Liver (tissue), 9 donors: ENCODE data around the gene XKR8. TPM values are rescaled to one million over a fixed set of nuclear protein-coding genes. Genes with fewer than 3 reads are reported as not detected.
"Not testable (repeated sequence)": the region's sequence is repeated elsewhere in the genome, so short reads cannot be mapped to it uniquely, and the experiment has no call there.

ENCODE experiments used
- DNase-seq: peaks from one replicate; pipeline ENCODE4 v3.0.0-alpha.2; 2017; ENCODE audit warnings: low spot score
- H3K27ac ChIP-seq, 2 donors: one replicate each; pipeline ENCODE4 v1.7.0; 2013; ENCODE audit warnings: inconsistent platforms in 2 of 2, low read length in 2 of 2, control low read depth in 1 of 2, low read depth in 1 of 2, mild to moderate bottlenecking in 1 of 2
- H3K27me3 ChIP-seq, 4 donors: one replicate each; pipeline versions ENCODE4 v1.6.1 to v1.7.0; 2013; ENCODE audit warnings: low read length in 3 of 4, inconsistent platforms in 1 of 4, mild to moderate bottlenecking in 1 of 4, moderate library complexity in 1 of 4; ENCODE audit not compliant: control insufficient read depth in 4 of 4, insufficient read depth in 4 of 4
- H3K36me3 ChIP-seq, 4 donors: one replicate each; pipeline versions ENCODE4 v1.6.1 to v1.7.0; 2013; ENCODE audit warnings: low read length in 3 of 4, mild to moderate bottlenecking in 3 of 4, low read depth in 1 of 4, moderate library complexity in 1 of 4; ENCODE audit not compliant: control insufficient read depth in 4 of 4, insufficient read depth in 3 of 4
- H3K4me1 ChIP-seq, 4 donors: one replicate each; pipeline versions ENCODE4 v1.6.1 to v1.7.0; 2013; ENCODE audit warnings: low read length in 3 of 4, mild to moderate bottlenecking in 3 of 4, moderate library complexity in 1 of 4; ENCODE audit not compliant: control insufficient read depth in 4 of 4, insufficient read depth in 4 of 4
- H3K4me3 ChIP-seq, 3 donors: one replicate each; pipeline versions ENCODE4 v1.6.1 to v1.7.0; 2013; ENCODE audit warnings: low read length in 3 of 3, control low read depth in 1 of 3, low read depth in 1 of 3, mild to moderate bottlenecking in 1 of 3
- H3K9ac ChIP-seq, 2 donors: one replicate each; pipeline ENCODE4 v1.7.0; 2013; ENCODE audit warnings: low read length in 2 of 2, mild to moderate bottlenecking in 2 of 2, moderate library complexity in 2 of 2, control low read depth in 1 of 2, low read depth in 1 of 2
- H3K9me3 ChIP-seq, 4 donors: one replicate each; pipeline versions ENCODE4 v1.6.1 to v1.7.0; 2013; ENCODE audit warnings: low read length in 3 of 4; ENCODE audit not compliant: control insufficient read depth in 4 of 4
- EGR1 ChIP-seq, 2 donors: IDR thresholded peaks; 2 replicates each; pipeline ENCODE4 v1.6.1; 2016 to 2018; ENCODE audit warnings: antibody characterized with exemption in 2 of 2, low read depth in 2 of 2
- FOXA1 ChIP-seq: IDR thresholded peaks from 2 replicates; pipeline ENCODE4 v1.6.1; 2016; ENCODE audit warnings: antibody characterized with exemption
- GABPA ChIP-seq, 2 donors: IDR thresholded peaks in 1 of 2; conservative IDR thresholded peaks in 1 of 2; 2 replicates each; pipeline ENCODE4 v1.6.1; 2016; ENCODE audit warnings: antibody characterized with exemption in 2 of 2, mild to moderate bottlenecking in 1 of 2, moderate library complexity in 1 of 2
- HNF4A ChIP-seq, 2 donors: conservative IDR thresholded peaks; 2 replicates each; pipeline ENCODE4 v1.6.1; 2016; ENCODE audit warnings: antibody characterized with exemption in 2 of 2, mild to moderate bottlenecking in 2 of 2
- NR2F2 ChIP-seq: IDR thresholded peaks from 2 replicates; pipeline ENCODE4 v1.6.1; 2016; ENCODE audit warnings: antibody characterized with exemption
- RAD21 ChIP-seq, 2 donors: IDR thresholded peaks; 2 replicates each; pipeline ENCODE4 v1.6.1; 2016; ENCODE audit warnings: antibody characterized with exemption in 2 of 2, mild to moderate bottlenecking in 2 of 2
- RXRA ChIP-seq, 2 donors: IDR thresholded peaks; 2 replicates each; pipeline ENCODE4 v1.6.1; 2017 to 2018; ENCODE audit warnings: antibody characterized with exemption in 2 of 2, mild to moderate bottlenecking in 1 of 2
- TAF1 ChIP-seq: conservative IDR thresholded peaks from 2 replicates; pipeline ENCODE4 v1.6.1; 2016; ENCODE audit warnings: antibody characterized with exemption, mild to moderate bottlenecking
- YY1 ChIP-seq: IDR thresholded peaks from 2 replicates; pipeline ENCODE4 v1.6.1; 2016; ENCODE audit warnings: antibody characterized with exemption, mild to moderate bottlenecking
- WGBS: extraction: QIAGEN DNeasy Blood & Tissue Kit; methylation state at CpG from one replicate; pipeline ENCODE4 v1.1.7; 2013; 5-methylcytosine and 5-hydroxymethylcytosine counted together
- polyA plus RNA-seq, 2 donors: library from polyadenylated mRNA; stranded (reverse) in 1 of 2; unstranded in 1 of 2; fragments of 200-250 nt in 1 of 2; fragments of >200 nt in 1 of 2; fragmentation: Nextera tagmentation in 1 of 2; extraction: Ambion mirVana in 1 of 2; gene quantifications; one replicate each; pipeline versions ENCODE4 v1.2.1 to v1.2.3, GENCODE V29; 2013 to 2015
- total RNA-seq, 2 donors: library from RNA; depleted of rRNA; stranded (reverse); fragments of >200 nt; gene quantifications; one replicate each; pipeline ENCODE4 v1.2.3, GENCODE V29; 2014
- TF ChIP-seq, protein P1 (sequence below): IDR thresholded peaks from 2 replicates; pipeline ENCODE4 v1.6.1; 2016; ENCODE audit warnings: antibody characterized with exemption
- TF ChIP-seq, protein P2 (sequence below): IDR thresholded peaks from 2 replicates; pipeline ENCODE4 v1.6.1; 2016; ENCODE audit warnings: antibody characterized with exemption, mild to moderate bottlenecking
- TF ChIP-seq, protein P3 (sequence below): IDR thresholded peaks from 2 replicates; pipeline ENCODE4 v1.6.1; 2016; ENCODE audit warnings: antibody characterized with exemption
- TF ChIP-seq, protein P4 (sequence below): fragments of 150-350 bp; IDR thresholded peaks from 2 replicates; pipeline ENCODE4 v1.5.1; 2017; ENCODE audit warnings: improper control_type of control experiment, low read depth, low read length; ENCODE audit not compliant: missing input control
- donor health status: healthy.
- donor health status: healthy.
- donor health status: healthy.
- donor health status: healthy.
- donor health status: healthy.

The XKR8 gene
- total and polyA plus RNA-seq, 4 donors = 4.9 to 8.1 (median 6.2) TPM

DNA sequence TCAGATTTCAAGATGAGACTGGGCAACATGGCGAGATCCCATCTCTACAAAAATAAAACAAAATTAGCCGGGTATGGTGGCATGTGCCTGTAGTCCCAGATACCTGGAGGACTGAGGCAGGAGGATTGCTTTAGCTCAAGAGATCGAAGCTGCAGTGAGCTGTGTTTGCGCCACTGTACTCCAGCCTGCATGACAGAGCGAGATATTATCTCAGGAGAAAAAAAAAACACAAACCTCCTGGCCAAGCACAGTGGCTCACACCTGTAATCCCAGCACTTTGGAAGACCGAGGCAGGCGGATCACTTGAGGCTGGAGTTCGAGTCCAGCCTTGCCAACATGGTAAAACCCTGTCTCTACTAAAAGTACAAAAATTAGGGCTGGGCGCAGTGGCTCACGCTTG is 42.8 kb downstream of the XKR8 start:
- Histone ChIP-seq H3K4me1 (no peaks in the 10 kb centered on the region), H3K27me3 (no peaks in the 10 kb centered on the region), H3K9ac (no peak overlapping the region), H3K36me3 (peaks cover 2 to 28% (median 18%) of the 10 kb centered on the region in 4 donors), H3K4me3 (no peak overlapping the region), H3K9me3 (no peaks in the 10 kb centered on the region), H3K27ac (no peak overlapping the region)
- WGBS = 97% methylated on average over 10 of the region's 10 CpGs
- DNase-seq = no peak
- TF ChIP-seq, protein P1, sequence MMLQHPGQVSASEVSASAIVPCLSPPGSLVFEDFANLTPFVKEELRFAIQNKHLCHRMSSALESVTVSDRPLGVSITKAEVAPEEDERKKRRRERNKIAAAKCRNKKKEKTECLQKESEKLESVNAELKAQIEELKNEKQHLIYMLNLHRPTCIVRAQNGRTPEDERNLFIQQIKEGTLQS = no peak
- TF ChIP-seq HNF4A (conservative IDR thresholded peaks at IDR 0.05) (no peak), FOXA1 (no peak), NR2F2 (no peak), TAF1 (no peak), EGR1 (IDR thresholded peaks at IDR 0.05; ENCODE audit: low read depth in 2 of 2) (no peak), YY1 (no peak), GABPA (IDR thresholded peaks at IDR 0.05 in 1 of 2, conservative IDR thresholded peaks at IDR 0.05 in 1 of 2) (no peak), RXRA (IDR thresholded peaks at IDR 0.05) (no peak), RAD21 (IDR thresholded peaks at IDR 0.05) (no peak)
- TF ChIP-seq, protein P2, sequence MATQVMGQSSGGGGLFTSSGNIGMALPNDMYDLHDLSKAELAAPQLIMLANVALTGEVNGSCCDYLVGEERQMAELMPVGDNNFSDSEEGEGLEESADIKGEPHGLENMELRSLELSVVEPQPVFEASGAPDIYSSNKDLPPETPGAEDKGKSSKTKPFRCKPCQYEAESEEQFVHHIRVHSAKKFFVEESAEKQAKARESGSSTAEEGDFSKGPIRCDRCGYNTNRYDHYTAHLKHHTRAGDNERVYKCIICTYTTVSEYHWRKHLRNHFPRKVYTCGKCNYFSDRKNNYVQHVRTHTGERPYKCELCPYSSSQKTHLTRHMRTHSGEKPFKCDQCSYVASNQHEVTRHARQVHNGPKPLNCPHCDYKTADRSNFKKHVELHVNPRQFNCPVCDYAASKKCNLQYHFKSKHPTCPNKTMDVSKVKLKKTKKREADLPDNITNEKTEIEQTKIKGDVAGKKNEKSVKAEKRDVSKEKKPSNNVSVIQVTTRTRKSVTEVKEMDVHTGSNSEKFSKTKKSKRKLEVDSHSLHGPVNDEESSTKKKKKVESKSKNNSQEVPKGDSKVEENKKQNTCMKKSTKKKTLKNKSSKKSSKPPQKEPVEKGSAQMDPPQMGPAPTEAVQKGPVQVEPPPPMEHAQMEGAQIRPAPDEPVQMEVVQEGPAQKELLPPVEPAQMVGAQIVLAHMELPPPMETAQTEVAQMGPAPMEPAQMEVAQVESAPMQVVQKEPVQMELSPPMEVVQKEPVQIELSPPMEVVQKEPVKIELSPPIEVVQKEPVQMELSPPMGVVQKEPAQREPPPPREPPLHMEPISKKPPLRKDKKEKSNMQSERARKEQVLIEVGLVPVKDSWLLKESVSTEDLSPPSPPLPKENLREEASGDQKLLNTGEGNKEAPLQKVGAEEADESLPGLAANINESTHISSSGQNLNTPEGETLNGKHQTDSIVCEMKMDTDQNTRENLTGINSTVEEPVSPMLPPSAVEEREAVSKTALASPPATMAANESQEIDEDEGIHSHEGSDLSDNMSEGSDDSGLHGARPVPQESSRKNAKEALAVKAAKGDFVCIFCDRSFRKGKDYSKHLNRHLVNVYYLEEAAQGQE = no peak
- TF ChIP-seq, protein P3, sequence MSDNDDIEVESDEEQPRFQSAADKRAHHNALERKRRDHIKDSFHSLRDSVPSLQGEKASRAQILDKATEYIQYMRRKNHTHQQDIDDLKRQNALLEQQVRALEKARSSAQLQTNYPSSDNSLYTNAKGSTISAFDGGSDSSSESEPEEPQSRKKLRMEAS = no peak
- TF ChIP-seq, protein P4, sequence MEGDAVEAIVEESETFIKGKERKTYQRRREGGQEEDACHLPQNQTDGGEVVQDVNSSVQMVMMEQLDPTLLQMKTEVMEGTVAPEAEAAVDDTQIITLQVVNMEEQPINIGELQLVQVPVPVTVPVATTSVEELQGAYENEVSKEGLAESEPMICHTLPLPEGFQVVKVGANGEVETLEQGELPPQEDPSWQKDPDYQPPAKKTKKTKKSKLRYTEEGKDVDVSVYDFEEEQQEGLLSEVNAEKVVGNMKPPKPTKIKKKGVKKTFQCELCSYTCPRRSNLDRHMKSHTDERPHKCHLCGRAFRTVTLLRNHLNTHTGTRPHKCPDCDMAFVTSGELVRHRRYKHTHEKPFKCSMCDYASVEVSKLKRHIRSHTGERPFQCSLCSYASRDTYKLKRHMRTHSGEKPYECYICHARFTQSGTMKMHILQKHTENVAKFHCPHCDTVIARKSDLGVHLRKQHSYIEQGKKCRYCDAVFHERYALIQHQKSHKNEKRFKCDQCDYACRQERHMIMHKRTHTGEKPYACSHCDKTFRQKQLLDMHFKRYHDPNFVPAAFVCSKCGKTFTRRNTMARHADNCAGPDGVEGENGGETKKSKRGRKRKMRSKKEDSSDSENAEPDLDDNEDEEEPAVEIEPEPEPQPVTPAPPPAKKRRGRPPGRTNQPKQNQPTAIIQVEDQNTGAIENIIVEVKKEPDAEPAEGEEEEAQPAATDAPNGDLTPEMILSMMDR = no peak

DNA sequence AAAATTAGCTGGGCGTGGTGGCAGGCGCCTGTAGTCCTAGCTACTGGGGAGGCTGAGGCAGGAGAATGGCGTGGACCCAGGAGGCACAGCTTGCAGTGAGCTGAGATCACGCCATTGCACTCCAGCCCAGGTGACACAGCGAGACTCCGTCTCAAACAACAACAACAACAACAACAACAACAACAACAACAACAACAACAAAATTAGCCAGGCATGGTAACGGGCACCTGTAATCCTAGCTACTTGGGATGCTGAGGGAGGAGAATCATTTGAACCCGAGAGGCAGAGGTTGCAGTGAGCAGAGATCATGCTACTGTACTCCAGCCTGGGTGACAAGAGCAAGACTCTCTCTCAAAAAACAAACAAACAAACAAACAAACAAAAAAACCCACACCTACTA is 43.3 kb downstream of the XKR8 start:
- not testable (repeated sequence) for H3K27ac ChIP-seq, H3K27me3 ChIP-seq, H3K9me3 ChIP-seq, H3K4me3 ChIP-seq, DNase-seq, H3K9ac ChIP-seq, H3K4me1 ChIP-seq
- WGBS = 95% methylated on average over 8 of the region's 8 CpGs
- H3K36me3 ChIP-seq = peaks cover 2 to 22% (median 15%) of the 10 kb centered on the region in 4 donors

DNA sequence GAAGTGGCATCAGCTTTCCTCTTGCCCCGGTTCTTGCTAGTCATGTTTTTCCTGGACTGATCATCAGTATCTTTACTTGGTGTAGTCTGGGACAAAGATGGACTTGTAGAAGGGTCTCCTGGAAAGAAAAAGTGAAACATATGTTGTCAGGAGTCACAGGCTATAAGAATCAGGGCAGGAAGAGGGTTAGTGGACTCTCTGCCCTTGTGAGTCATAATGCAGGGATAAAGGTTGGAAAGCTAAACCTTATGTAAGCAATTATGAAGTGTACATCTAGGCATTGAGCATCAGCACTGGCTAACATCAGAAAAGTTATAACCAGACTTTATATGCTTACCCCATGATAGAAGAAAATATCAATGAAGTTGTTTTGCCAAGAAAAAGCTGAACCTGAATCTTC is 51.2 kb downstream of the XKR8 start:
- Histone ChIP-seq H3K4me3 (no peak overlapping the region), H3K27me3 (no peaks in the 10 kb centered on the region), H3K27ac (no peak overlapping the region), H3K4me1 (no peaks in the 10 kb centered on the region), H3K36me3 (peaks cover 2 to 27% (median 22%) of the 10 kb centered on the region in 4 donors), H3K9me3 (no peaks in the 10 kb centered on the region), H3K9ac (no peak overlapping the region)
- no peak for DNase-seq
- 88% methylated on average over 1 of the region's 1 CpG for WGBS
- TF ChIP-seq, protein P4 = no peak
- TF ChIP-seq, protein P2 = no peak
- TF ChIP-seq EGR1 (IDR thresholded peaks at IDR 0.05; ENCODE audit: low read depth in 2 of 2) = no peak
- TF ChIP-seq GABPA (IDR thresholded peaks at IDR 0.05 in 1 of 2, conservative IDR thresholded peaks at IDR 0.05 in 1 of 2) = no peak
- TF ChIP-seq RXRA (IDR thresholded peaks at IDR 0.05) = no peak
- no peak for TF ChIP-seq RAD21 (IDR thresholded peaks at IDR 0.05)
- TF ChIP-seq, protein P1 = no peak
- TF ChIP-seq, protein P3 = no peak
